ENCODE measurements around the gene GJD3.

GJD3 gene

GRCh38 chr17:40347319-40348135, 17.0 kb downstream of the GJD3 start:
- H3K79me2 ChIP-seq (ENCODE audit: low read length), result peaks cover 84% of the 10 kb centered on the region
- no peak overlapping the region for H3K27ac ChIP-seq (ENCODE audit: low read length)
- H3K4me3 ChIP-seq (ENCODE audit: low read length), result no peak overlapping the region
- H3F3A ChIP-seq (ENCODE audit: insufficient read depth, low read length), result no peaks in the 10 kb centered on the region
- peaks cover 7% of the 10 kb centered on the region; the same call in 1 of the 2 replicates for H3K36me3 ChIP-seq (replicated peaks; ENCODE audit: insufficient read depth, low read length)
- TF ChIP-seq EZH2 (optimal IDR thresholded peaks at IDR 0.05; ENCODE audit: low read depth, low read length) (no peak), CTCF (IDR thresholded peaks at IDR 0.05; ENCODE audit: low read length) (no peak), EZH2phosphoT487 (IDR thresholded peaks at IDR 0.05; ENCODE audit: low read length) (no peak)
- H3K9me3 ChIP-seq (replicated peaks; ENCODE audit: insufficient read depth, low read length), result no peaks in the 10 kb centered on the region
- no peak for DNase-seq
- H2AFZ ChIP-seq (ENCODE audit: low read length), result no peak overlapping the region
- peaks cover 29% of the 10 kb centered on the region; the same call in 1 of the 2 replicates for H4K20me1 ChIP-seq (ENCODE audit: insufficient read depth, low read length)
- no peaks in the 10 kb centered on the region for H3K27me3 ChIP-seq (replicated peaks; ENCODE audit: insufficient read depth, low read length)
- H3K4me1 ChIP-seq (ENCODE audit: low read length), result peaks cover under 1% of the 10 kb centered on the region; the same call in 1 of the 2 replicates
- no peak overlapping the region for H3K4me2 ChIP-seq (ENCODE audit: low read depth, low read length)
- H3K9me2 ChIP-seq (replicated peaks; ENCODE audit: insufficient read depth, low read length), result no peaks in the 10 kb centered on the region
- H3K9ac ChIP-seq (ENCODE audit: low read length), result no peak overlapping the region

- Histone ChIP-seq H2AFZ (ENCODE audit: low read length) (no peak overlapping the region), H3K4me2 (ENCODE audit: low read depth, low read length) (no peak overlapping the region), H3K27ac (ENCODE audit: low read length) (no peak overlapping the region), H3K9me2 (replicated peaks; ENCODE audit: insufficient read depth, low read length) (no peaks in the 10 kb centered on the region), H3K9ac (ENCODE audit: low read length) (no peak overlapping the region), H3F3A (ENCODE audit: insufficient read depth, low read length) (no peaks in the 10 kb centered on the region), H3K4me3 (ENCODE audit: low read length) (no peak overlapping the region), H3K27me3 (replicated peaks; ENCODE audit: insufficient read depth, low read length) (no peaks in the 10 kb centered on the region), H4K20me1 (ENCODE audit: insufficient read depth, low read length) (peaks cover 29% of the 10 kb centered on the region; the same call in 1 of the 2 replicates), H3K9me3 (replicated peaks; ENCODE audit: insufficient read depth, low read length) (no peaks in the 10 kb centered on the region), H3K4me1 (ENCODE audit: low read length) (no peaks in the 10 kb centered on the region), H3K36me3 (replicated peaks; ENCODE audit: insufficient read depth, low read length) (no peaks in the 10 kb centered on the region), H3K79me2 (ENCODE audit: low read length) (peaks cover 92% of the 10 kb centered on the region)
- no peak for DNase-seq
- TF ChIP-seq EZH2phosphoT487 (IDR thresholded peaks at IDR 0.05; ENCODE audit: low read length) (no peak), CTCF (IDR thresholded peaks at IDR 0.05; ENCODE audit: low read length) (no peak), EZH2 (optimal IDR thresholded peaks at IDR 0.05; ENCODE audit: low read depth, low read length) (no peak)
These were observed 17.8 kb downstream of the GJD3 start for GRCh38 chr17:40346765-40347158.

- no peak for TF ChIP-seq EZH2 (optimal IDR thresholded peaks at IDR 0.05; ENCODE audit: low read depth, low read length)
- no peak for TF ChIP-seq EZH2phosphoT487 (IDR thresholded peaks at IDR 0.05; ENCODE audit: low read length)
- no peak for TF ChIP-seq CTCF (IDR thresholded peaks at IDR 0.05; ENCODE audit: low read length)
- no peaks in the 10 kb centered on the region for H3K9me2 ChIP-seq (replicated peaks; ENCODE audit: insufficient read depth, low read length)
- no peaks in the 10 kb centered on the region for H3F3A ChIP-seq (ENCODE audit: insufficient read depth, low read length)
- peaks cover 96% of the 10 kb centered on the region for H3K79me2 ChIP-seq (ENCODE audit: low read length)
- H2AFZ ChIP-seq (ENCODE audit: low read length), result no peak overlapping the region
- no peak overlapping the region for H3K4me3 ChIP-seq (ENCODE audit: low read length)
- no peak overlapping the region for H3K27ac ChIP-seq (ENCODE audit: low read length)
- no peaks in the 10 kb centered on the region for H3K4me1 ChIP-seq (ENCODE audit: low read length)
- H3K9me3 ChIP-seq (replicated peaks; ENCODE audit: insufficient read depth, low read length), result no peaks in the 10 kb centered on the region
- H3K36me3 ChIP-seq (replicated peaks; ENCODE audit: insufficient read depth, low read length), result no peaks in the 10 kb centered on the region
- no peak for DNase-seq
- H3K4me2 ChIP-seq (ENCODE audit: low read depth, low read length), result no peak overlapping the region
- peaks cover 25% of the 10 kb centered on the region; the same call in 1 of the 2 replicates for H4K20me1 ChIP-seq (ENCODE audit: insufficient read depth, low read length)
- H3K9ac ChIP-seq (ENCODE audit: low read length), result no peak overlapping the region
- no peaks in the 10 kb centered on the region for H3K27me3 ChIP-seq (replicated peaks; ENCODE audit: insufficient read depth, low read length)
These were observed 18.4 kb downstream of the GJD3 start for GRCh38 chr17:40345994-40346764.

Measured in MM.1S (cell line).